Activated T-helper 1 cell treated with Interleukin-2 at 50 U/mL for 16 hours (primary cell): Measurements from ENCODE around the gene CALML6.
"Not testable (repeated sequence)": the region's sequence is repeated elsewhere in the genome, so short reads cannot be mapped to it uniquely, and the experiment has no call there.

Source experiments
- DNase-seq: peaks from one replicate; pipeline ENCODE4 v3.0.0-alpha.2; 2020; ENCODE audit warnings: low read depth

CALML6 gene

GRCh38 chr1:1925437-1926345, 10.6 kb downstream of the CALML6 start:
- no peak for DNase-seq

- DNase-seq: no peak
Observed at GRCh38 chr1:1926346-1926811, 11.3 kb downstream of the CALML6 start.

- no peak for DNase-seq
Observed at GRCh38 chr1:1926886-1927660, 12.0 kb downstream of the CALML6 start.

- no peak for DNase-seq
Observed at GRCh38 chr1:1927751-1928150, 12.7 kb downstream of the CALML6 start.

GRCh38 chr1:1928231-1929101, 13.4 kb downstream of the CALML6 start:
- no peak for DNase-seq

- no peak for DNase-seq
Observed at GRCh38 chr1:1929102-1929638, 14.1 kb downstream of the CALML6 start.

- no peak for DNase-seq
Observed at GRCh38 chr1:1929639-1930545, 14.8 kb downstream of the CALML6 start.

- not testable (repeated sequence) for DNase-seq
Observed at GRCh38 chr1:1934848-1935247, 19.8 kb downstream of the CALML6 start.

- no peak for DNase-seq
Observed at GRCh38 chr1:1937061-1937460, 22.0 kb downstream of the CALML6 start.

GRCh38 chr1:1937549-1938275, 22.7 kb downstream of the CALML6 start:
- DNase-seq: no peak

GRCh38 chr1:1938276-1938573, 23.2 kb downstream of the CALML6 start:
- no peak for DNase-seq

- no peak for DNase-seq
Observed at GRCh38 chr1:1938613-1939295, 23.7 kb downstream of the CALML6 start.

GRCh38 chr1:1939296-1940122, 24.4 kb downstream of the CALML6 start:
- DNase-seq: no peak

GRCh38 chr1:1940123-1940425, 25.0 kb downstream of the CALML6 start:
- DNase-seq: no peak

- no peak for DNase-seq
Observed at GRCh38 chr1:1941211-1941841, 26.3 kb downstream of the CALML6 start.

- no peak for DNase-seq
Observed at GRCh38 chr1:1941868-1942752, 27.1 kb downstream of the CALML6 start.
